ENCODE data around the gene SPHKAP. TPM values are rescaled to one million over a fixed set of nuclear protein-coding genes. Genes with fewer than 3 reads are reported as not detected.

SPHKAP gene
- total RNA-seq, 3 donors from 2014 or later (not counting 1 experiment from before 2014, with no cell fraction given) = not detected

- H3K36me3 Mint-ChIP-seq = no peaks in the 10 kb centered on the region
- Histone ChIP-seq H3K9me3 (ENCODE audit: control insufficient read depth, insufficient read depth, low read length) (no peaks in the 10 kb centered on the region), H3K4me1 (ENCODE audit: control insufficient read depth, insufficient read depth, low read length) (no peaks in the 10 kb centered on the region), H3K27ac (ENCODE audit: low read length) (no peak overlapping the region), H3K36me3 (ENCODE audit: control insufficient read depth, insufficient read depth, low read length) (no peaks in the 10 kb centered on the region), H3K27me3 (ENCODE audit: control insufficient read depth, insufficient read depth, low read length) (no peaks in the 10 kb centered on the region), H3K4me3 (ENCODE audit: low read length) (no peak overlapping the region)
- H3K27ac Mint-ChIP-seq = no peak overlapping the region
- H3K9me3 Mint-ChIP-seq = peaks cover 7 to 8% of the 10 kb centered on the region in 2 donors
- DNase-seq = no peak
- WGBS (ENCODE audit: insufficient coverage) = 100% methylated on average over 1 of the region's 4 CpGs
- TF ChIP-seq CTCF (IDR thresholded peaks at IDR 0.05) = no peak
- no peaks in the 10 kb centered on the region for H3K27me3 Mint-ChIP-seq (ENCODE audit: low read depth in 2 of 2)
- ATAC-seq = no peak
- H3K4me1 Mint-ChIP-seq = no peaks in the 10 kb centered on the region
- no peak overlapping the region for H3K4me3 Mint-ChIP-seq
- intact Hi-C loops (cut with micrococcal nuclease) = no loop called here
These were observed 117.5 kb downstream of the SPHKAP start for GRCh38 chr2:228064024-228064423.

- H3K4me3 ChIP-seq (ENCODE audit: low read length) = no peak overlapping the region
- WGBS (ENCODE audit: insufficient coverage) = 53% methylated on average over 1 of the region's 1 CpG
- H3K9me3 ChIP-seq (ENCODE audit: control insufficient read depth, insufficient read depth, low read length) = no peaks in the 10 kb centered on the region
- H3K4me3 Mint-ChIP-seq = no peak overlapping the region
- TF ChIP-seq CTCF (IDR thresholded peaks at IDR 0.05) = no peak
- no peaks in the 10 kb centered on the region for H3K4me1 Mint-ChIP-seq
- H3K36me3 Mint-ChIP-seq = no peaks in the 10 kb centered on the region
- ATAC-seq (no peak), DNase-seq (no peak)
- peaks cover 7 to 11% of the 10 kb centered on the region in 2 donors for H3K9me3 Mint-ChIP-seq
- H3K27me3 Mint-ChIP-seq (ENCODE audit: low read depth in 2 of 2) = no peaks in the 10 kb centered on the region
- H3K36me3 ChIP-seq (ENCODE audit: control insufficient read depth, insufficient read depth, low read length) = no peaks in the 10 kb centered on the region
- H3K27me3 ChIP-seq (ENCODE audit: control insufficient read depth, insufficient read depth, low read length) = no peaks in the 10 kb centered on the region
- intact Hi-C loops (cut with micrococcal nuclease) = no loop called here
- H3K27ac ChIP-seq (ENCODE audit: low read length) = no peak overlapping the region
- no peaks in the 10 kb centered on the region for H3K4me1 ChIP-seq (ENCODE audit: control insufficient read depth, insufficient read depth, low read length)
- H3K27ac Mint-ChIP-seq = no peak overlapping the region
These were observed 117.9 kb downstream of the SPHKAP start for GRCh38 chr2:228063558-228063957.

GRCh38 chr2:228059735-228060134 is 121.8 kb downstream of the SPHKAP start:
- intact Hi-C loops (cut with micrococcal nuclease) = no loop called here
- no peaks in the 10 kb centered on the region for H3K36me3 Mint-ChIP-seq
- TF ChIP-seq CTCF (IDR thresholded peaks at IDR 0.05) = no peak

More at GRCh38 chr2:228059735-228060134, 121.8 kb downstream of the SPHKAP start:
- Mint-ChIP-seq H3K4me3 (no peak overlapping the region), H3K9me3 (peaks cover 12 to 18% of the 10 kb centered on the region in 2 donors), H3K27ac (no peak overlapping the region), H3K27me3 (ENCODE audit: low read depth in 2 of 2) (no peaks in the 10 kb centered on the region), H3K4me1 (no peaks in the 10 kb centered on the region)
- DNase-seq (no peak), ATAC-seq (no peak)
- Histone ChIP-seq H3K9me3 (ENCODE audit: control insufficient read depth, insufficient read depth, low read length) (no peaks in the 10 kb centered on the region), H3K27me3 (ENCODE audit: control insufficient read depth, insufficient read depth, low read length) (no peaks in the 10 kb centered on the region), H3K27ac (ENCODE audit: low read length) (no peak overlapping the region), H3K4me3 (ENCODE audit: low read length) (no peak overlapping the region), H3K36me3 (ENCODE audit: control insufficient read depth, insufficient read depth, low read length) (no peaks in the 10 kb centered on the region), H3K4me1 (ENCODE audit: control insufficient read depth, insufficient read depth, low read length) (no peaks in the 10 kb centered on the region)
- 85% methylated on average over 2 of the region's 2 CpGs for WGBS (ENCODE audit: insufficient coverage)
